HEK293 (cell line): ENCODE measurements around the gene PPP1R27.

Experiments used
- CTCF ChIA-PET: fragments of 350-600 bp; formaldehyde crosslinking; extraction: SDS; loops from one replicate; lab custom pipeline; 2021; ENCODE audit warnings: antibody characterized with exemption; lab: Yijun Ruan, JAX
- POLR2A ChIA-PET: fragments of 300-600 bp; formaldehyde crosslinking; extraction: SDS; loops from one replicate; lab custom pipeline; 2020; ENCODE audit warnings: antibody characterized with exemption, inconsistent platforms; lab: Yijun Ruan, JAX
- H3K27ac ChIP-seq: fragments of 200-500 bp; sonication (Bioruptor generic); 2 replicates; pipeline ENCODE4 v1.5.1; 2014; ENCODE audit warnings: low read depth, low read length, control low read depth, inconsistent platforms; ENCODE audit errors: extremely low read depth
- H3K36me3 ChIP-seq, 2 experiments: fragments of 200-500 bp in 1 of 2; sonication (Bioruptor generic) in 1 of 2; 1 replicate in 1 of 2; 2 replicates in 1 of 2; pipeline ENCODE4 v1.5.1; 2014 to 2017; ENCODE audit warnings: inconsistent platforms in 2 of 2, low read length in 2 of 2; ENCODE audit not compliant: control insufficient read depth in 2 of 2, insufficient read depth in 1 of 2
- H3K4me1 ChIP-seq: fragments of 200-500 bp; sonication (Bioruptor generic); 2 replicates; pipeline ENCODE4 v1.5.1; 2014; ENCODE audit warnings: mild to moderate bottlenecking, low read length, inconsistent platforms; ENCODE audit not compliant: control insufficient read depth, insufficient read depth
- H3K4me3 ChIP-seq: 2 replicates; pipeline ENCODE4 v1.5.1; 2011; ENCODE audit warnings: low read depth, mild to moderate bottlenecking, control low read depth, low read length, moderate library complexity
- H3K9me3 ChIP-seq: fragments of 200-500 bp; sonication (Bioruptor generic); 2 replicates; pipeline ENCODE4 v1.5.1; 2014; ENCODE audit warnings: low read depth, low read length, inconsistent platforms; ENCODE audit not compliant: control insufficient read depth, insufficient read depth
- KLF8 ChIP-seq: fragments of 450-650 bp; formaldehyde crosslinking; IDR thresholded peaks from 2 replicates; pipeline ENCODE4 v1.5.1; 2016; ENCODE audit warnings: missing biosample characterization, missing genetic modification characterization
- MEIS1 ChIP-seq: sonication (generic); formaldehyde crosslinking; IDR thresholded peaks from 2 replicates; pipeline ENCODE4 v1.8.1; 2022; ENCODE audit warnings: missing genetic modification reagents, mild to moderate bottlenecking, borderline replicate concordance
- OVOL3 ChIP-seq: fragments of 450-650 bp; formaldehyde crosslinking; IDR thresholded peaks from 2 replicates; pipeline ENCODE4 v1.5.1; 2016; ENCODE audit warnings: missing biosample characterization, missing genetic modification characterization
- ZBTB8A ChIP-seq: fragments of 450-650 bp; formaldehyde crosslinking; IDR thresholded peaks from 2 replicates; pipeline ENCODE4 v1.5.1; 2016; ENCODE audit warnings: missing biosample characterization, missing genetic modification characterization
- ZNF10 ChIP-seq: fragments of 450-650 bp; formaldehyde crosslinking; IDR thresholded peaks from 2 replicates; pipeline ENCODE4 v1.5.1; 2017; ENCODE audit warnings: missing biosample characterization, missing genetic modification characterization
- ZNF223 ChIP-seq: fragments of 450-650 bp; formaldehyde crosslinking; IDR thresholded peaks from 2 replicates; pipeline ENCODE4 v1.5.1; 2016; ENCODE audit warnings: missing biosample characterization, missing genetic modification characterization
- ZNF585B ChIP-seq: fragments of 450-650 bp; formaldehyde crosslinking; IDR thresholded peaks from 2 replicates; pipeline ENCODE4 v1.5.1; 2016; ENCODE audit warnings: missing biosample characterization, missing genetic modification characterization
- ZNF600 ChIP-seq: fragments of 450-650 bp; formaldehyde crosslinking; IDR thresholded peaks from 2 replicates; pipeline ENCODE4 v1.5.1; 2016; ENCODE audit warnings: missing biosample characterization, missing genetic modification characterization
- ZNF623 ChIP-seq: fragments of 450-650 bp; formaldehyde crosslinking; IDR thresholded peaks from 2 replicates; pipeline ENCODE4 v1.5.1; 2016; ENCODE audit warnings: missing biosample characterization, missing genetic modification characterization
- ZNF664 ChIP-seq: fragments of 450-650 bp; formaldehyde crosslinking; IDR thresholded peaks from 2 replicates; pipeline ENCODE4 v1.5.1; 2016; ENCODE audit warnings: missing biosample characterization, missing genetic modification characterization
- ZNF785 ChIP-seq: fragments of 450-650 bp; formaldehyde crosslinking; IDR thresholded peaks from 2 replicates; pipeline ENCODE4 v1.5.1; 2016; ENCODE audit warnings: missing biosample characterization, missing genetic modification characterization
- TF ChIP-seq, protein P1 (sequence below): fragments of 450-650 bp; formaldehyde crosslinking; IDR thresholded peaks from 2 replicates; pipeline ENCODE4 v1.5.1; 2016; ENCODE audit warnings: missing biosample characterization, missing genetic modification characterization
- TF ChIP-seq, protein P2 (sequence below): fragments of 450-650 bp; formaldehyde crosslinking; IDR thresholded peaks from 2 replicates; pipeline ENCODE4 v1.5.1; 2016; ENCODE audit warnings: missing biosample characterization, missing genetic modification characterization
- TF ChIP-seq, protein P3 (sequence below): fragments of 450-650 bp; formaldehyde crosslinking; IDR thresholded peaks from 2 replicates; pipeline ENCODE4 v1.5.1; 2017; ENCODE audit warnings: missing biosample characterization, missing genetic modification characterization
- TF ChIP-seq, protein P4 (sequence below): fragments of 450-650 bp; formaldehyde crosslinking; IDR thresholded peaks from 2 replicates; pipeline ENCODE4 v1.5.1; 2016; ENCODE audit warnings: missing biosample characterization, missing genetic modification characterization, low read depth

Gene PPP1R27

DNA sequence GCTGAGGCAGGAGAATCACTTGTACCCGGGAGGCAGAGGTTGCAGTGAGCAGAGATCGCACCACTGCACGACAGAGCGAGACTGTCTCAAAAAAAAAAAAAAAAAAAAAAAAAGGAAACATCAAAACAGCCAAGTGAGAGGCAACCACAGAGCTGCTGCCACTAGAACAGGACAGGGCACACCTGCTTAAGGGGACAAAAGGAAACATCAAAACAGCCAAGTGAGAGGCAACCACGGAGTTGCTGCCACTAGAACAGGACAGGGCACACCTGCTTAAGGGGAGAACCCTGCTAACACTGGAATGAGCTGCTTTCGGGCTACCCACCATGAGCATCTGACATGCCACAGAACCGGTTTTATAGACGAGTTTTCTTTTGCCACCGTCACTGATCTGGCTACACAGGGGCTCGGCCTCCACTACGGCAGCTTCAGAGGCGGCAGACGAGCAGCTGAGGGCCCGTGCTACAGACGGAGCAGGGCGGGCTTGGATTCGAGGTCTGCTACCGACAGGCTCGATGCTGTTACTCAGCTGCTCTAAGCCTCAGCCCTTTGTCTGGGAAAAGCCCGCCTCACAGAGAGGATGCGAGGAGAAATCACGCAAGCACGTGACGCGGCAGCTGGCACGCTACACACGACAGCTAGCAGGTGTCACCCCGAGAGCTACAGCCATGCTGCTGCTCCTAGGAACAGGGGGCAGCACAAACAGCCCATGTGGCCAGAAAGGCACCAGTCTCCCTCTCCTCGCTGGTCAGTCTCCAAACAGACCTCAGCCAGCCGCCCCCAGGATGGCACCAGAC lies 23.5 kb upstream of the PPP1R27 start:
- H3K36me3 ChIP-seq, result peaks cover 52 to 73% of the 10 kb centered on the region in 2 experiments
- TF ChIP-seq, protein P1, sequence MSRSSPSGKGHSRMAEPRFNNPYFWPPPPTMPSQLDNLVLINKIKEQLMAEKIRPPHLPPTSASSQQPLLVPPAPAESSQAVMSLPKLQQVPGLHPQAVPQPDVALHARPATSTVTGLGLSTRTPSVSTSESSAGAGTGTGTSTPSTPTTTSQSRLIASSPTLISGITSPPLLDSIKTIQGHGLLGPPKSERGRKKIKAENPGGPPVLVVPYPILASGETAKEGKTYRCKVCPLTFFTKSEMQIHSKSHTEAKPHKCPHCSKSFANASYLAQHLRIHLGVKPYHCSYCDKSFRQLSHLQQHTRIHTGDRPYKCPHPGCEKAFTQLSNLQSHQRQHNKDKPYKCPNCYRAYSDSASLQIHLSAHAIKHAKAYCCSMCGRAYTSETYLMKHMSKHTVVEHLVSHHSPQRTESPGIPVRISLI (tag by site-specific recombination), result no peak; the same call in 1 of the 2 replicates
- peak; percentile 95 for TF ChIP-seq ZNF585B (tag by site-specific recombination)
- H3K4me1 ChIP-seq, result peaks cover 7% of the 10 kb centered on the region
- no peak overlapping the region for H3K27ac ChIP-seq
- H3K4me3 ChIP-seq, result no peak overlapping the region
- ChIA-PET CTCF (interaction anchor here (1.1 kb wide), 1 partner anchor 146 kb away, joined by 3 read pairs; no protein-coding TSS in a partner anchor), POLR2A (interaction anchor here (1.1 kb wide), 1 partner anchor 15 kb away, joined by 3 read pairs; no protein-coding TSS in a partner anchor)
- no peaks in the 10 kb centered on the region for H3K9me3 ChIP-seq

DNA sequence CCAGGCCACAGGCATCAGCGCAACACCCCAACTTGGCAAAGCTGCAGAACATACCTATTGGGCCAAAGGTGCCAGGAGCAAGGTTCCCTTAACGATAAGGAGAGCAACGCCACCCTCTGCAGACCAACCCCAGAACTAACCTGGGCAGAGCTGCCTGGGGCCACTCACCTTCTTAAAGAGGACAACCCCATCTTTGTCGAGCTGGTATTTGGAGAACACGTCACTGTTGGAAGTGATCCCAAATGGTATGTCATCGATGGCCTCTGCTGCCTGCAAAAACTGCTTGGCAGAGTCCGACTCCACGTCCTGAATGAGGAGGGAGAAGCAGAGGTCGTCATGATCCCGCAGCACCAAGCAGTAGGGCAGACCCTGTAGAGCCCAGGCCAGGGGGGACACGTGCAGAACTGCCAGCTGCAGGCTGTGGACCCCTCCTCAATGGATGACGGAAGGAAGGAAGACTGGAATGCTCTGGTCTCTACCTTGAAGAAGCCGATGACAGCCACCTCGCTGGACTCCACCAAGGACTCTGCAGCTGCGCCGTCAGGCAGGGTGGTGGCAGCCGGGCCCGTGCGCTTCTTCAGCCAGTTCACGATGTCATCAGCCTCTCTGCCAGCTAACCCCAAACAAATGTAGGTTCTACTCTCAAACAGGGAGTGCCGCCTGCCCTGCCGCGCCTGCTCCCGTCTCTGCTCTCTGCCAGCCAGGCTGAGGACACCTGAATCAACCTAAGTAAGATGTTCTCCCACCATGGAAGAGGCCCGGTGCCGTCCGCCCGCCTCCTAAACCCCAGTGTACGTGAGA lies 20.3 kb upstream of the PPP1R27 start:
- Histone ChIP-seq H3K4me1 (peaks cover 3% of the 10 kb centered on the region; the same call in 1 of the 2 replicates), H3K27ac (no peak overlapping the region), H3K9me3 (no peaks in the 10 kb centered on the region), H3K36me3 (peaks cover 68 to 94% of the 10 kb centered on the region in 2 experiments), H3K4me3 (no peak overlapping the region)
- ChIA-PET POLR2A (interaction anchor here (0.6 to 2.0 kb wide), 10 partner anchors 11 to 240 kb away, joined by 3 to 9 read pairs (median 3); partner anchors contain the start of genes DCXR, MCRIP1 and PPP1R27), CTCF (interaction anchor here (0.6 to 1.2 kb wide), 6 partner anchors 15 to 149 kb away, joined by 3 to 5 read pairs (median 4); partner anchors contain the start of gene MCRIP1)
- TF ChIP-seq ZNF600, result peak; percentile 11; the same call in 1 of the 2 replicates
- TF ChIP-seq ZNF223, result no peak

DNA sequence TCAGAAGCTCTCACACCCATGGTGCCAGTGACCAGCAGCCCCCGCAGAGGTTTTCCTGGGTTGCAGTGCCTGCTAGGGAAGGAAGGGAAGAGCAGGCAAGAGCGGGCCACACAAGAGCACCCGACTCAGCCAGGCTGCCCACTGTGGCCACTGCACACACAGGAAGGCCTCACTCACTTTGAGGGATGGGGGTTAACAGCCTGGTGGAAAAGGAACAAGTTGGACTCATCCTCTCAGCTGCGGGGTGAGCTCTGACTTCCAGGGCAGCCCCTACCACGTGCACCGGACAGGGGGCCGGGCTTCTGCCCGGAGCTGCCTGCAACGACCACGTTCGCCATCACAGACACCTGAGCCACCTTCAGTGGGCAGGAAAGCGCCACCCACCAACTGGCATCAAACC lies 17.4 kb upstream of the PPP1R27 start:
- CTCF ChIA-PET, result interaction anchor here (0.6 to 1.1 kb wide), 2 partner anchors 11 to 228 kb away, joined by 4 read pairs; no protein-coding TSS in a partner anchor
- POLR2A ChIA-PET, result interaction anchor here (1.7 kb wide), 1 partner anchor 10 kb away, joined by 5 read pairs; no protein-coding TSS in a partner anchor
- Histone ChIP-seq H3K36me3 (peaks cover 79 to 86% of the 10 kb centered on the region in 2 experiments), H3K27ac (no peak overlapping the region), H3K9me3 (no peaks in the 10 kb centered on the region), H3K4me3 (no peak overlapping the region), H3K4me1 (no peaks in the 10 kb centered on the region)
- TF ChIP-seq, protein P2, sequence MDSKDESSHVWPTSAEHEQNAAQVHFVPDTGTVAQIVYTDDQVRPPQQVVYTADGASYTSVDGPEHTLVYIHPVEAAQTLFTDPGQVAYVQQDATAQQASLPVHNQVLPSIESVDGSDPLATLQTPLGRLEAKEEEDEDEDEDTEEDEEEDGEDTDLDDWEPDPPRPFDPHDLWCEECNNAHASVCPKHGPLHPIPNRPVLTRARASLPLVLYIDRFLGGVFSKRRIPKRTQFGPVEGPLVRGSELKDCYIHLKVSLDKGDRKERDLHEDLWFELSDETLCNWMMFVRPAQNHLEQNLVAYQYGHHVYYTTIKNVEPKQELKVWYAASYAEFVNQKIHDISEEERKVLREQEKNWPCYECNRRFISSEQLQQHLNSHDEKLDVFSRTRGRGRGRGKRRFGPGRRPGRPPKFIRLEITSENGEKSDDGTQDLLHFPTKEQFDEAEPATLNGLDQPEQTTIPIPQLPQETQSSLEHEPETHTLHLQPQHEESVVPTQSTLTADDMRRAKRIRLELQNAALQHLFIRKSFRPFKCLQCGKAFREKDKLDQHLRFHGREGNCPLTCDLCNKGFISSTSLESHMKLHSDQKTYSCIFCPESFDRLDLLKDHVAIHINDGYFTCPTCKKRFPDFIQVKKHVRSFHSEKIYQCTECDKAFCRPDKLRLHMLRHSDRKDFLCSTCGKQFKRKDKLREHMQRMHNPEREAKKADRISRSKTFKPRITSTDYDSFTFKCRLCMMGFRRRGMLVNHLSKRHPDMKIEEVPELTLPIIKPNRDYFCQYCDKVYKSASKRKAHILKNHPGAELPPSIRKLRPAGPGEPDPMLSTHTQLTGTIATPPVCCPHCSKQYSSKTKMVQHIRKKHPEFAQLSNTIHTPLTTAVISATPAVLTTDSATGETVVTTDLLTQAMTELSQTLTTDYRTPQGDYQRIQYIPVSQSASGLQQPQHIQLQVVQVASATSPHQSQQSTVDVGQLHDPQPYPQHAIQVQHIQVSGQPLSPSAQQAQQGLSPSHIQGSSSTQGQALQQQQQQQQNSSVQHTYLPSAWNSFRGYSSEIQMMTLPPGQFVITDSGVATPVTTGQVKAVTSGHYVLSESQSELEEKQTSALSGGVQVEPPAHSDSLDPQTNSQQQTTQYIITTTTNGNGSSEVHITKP (tag by site-specific recombination), result 0 out of 2 replicates have a peak, but pooled peaks have one; percentile 19
- TF ChIP-seq ZNF623 (tag by site-specific recombination), result no peak

DNA sequence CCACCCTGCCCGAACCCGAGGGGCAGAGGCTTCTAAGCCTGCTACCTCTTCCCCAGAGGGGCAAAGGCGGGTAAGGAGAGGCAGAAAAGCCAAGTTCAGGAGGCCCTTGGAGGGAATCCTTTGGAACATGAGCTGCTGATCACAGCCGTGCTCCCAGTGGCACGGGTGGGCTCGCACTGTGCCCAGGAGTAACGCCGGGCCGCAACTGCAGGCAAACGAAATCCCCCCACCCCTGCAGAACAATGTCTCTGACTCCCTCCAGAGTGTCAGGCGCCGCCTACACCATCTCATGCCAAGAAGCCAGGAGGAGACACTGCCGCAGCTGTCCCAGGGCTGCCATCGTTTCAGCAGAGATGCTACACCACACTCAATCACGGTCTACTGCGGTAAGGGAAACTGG lies 16.6 kb upstream of the PPP1R27 start:
- Histone ChIP-seq H3K36me3 (peaks cover 75 to 86% of the 10 kb centered on the region in 2 experiments), H3K4me1 (no peaks in the 10 kb centered on the region), H3K9me3 (no peaks in the 10 kb centered on the region), H3K4me3 (no peak overlapping the region), H3K27ac (peak overlapping the region; percentile 31; the same call in 1 of the 2 replicates)
- ChIA-PET POLR2A (interaction anchor here (1.7 kb wide), 1 partner anchor 10 kb away, joined by 5 read pairs; no protein-coding TSS in a partner anchor), CTCF (interaction anchor here (0.7 to 1.1 kb wide), 2 partner anchors 199 to 229 kb away, joined by 4 read pairs; no protein-coding TSS in a partner anchor)
- TF ChIP-seq KLF8 (tag by site-specific recombination) (no peak), ZNF664 (no peak), OVOL3 (tag by site-specific recombination) (no peak), ZNF785 (tag by site-specific recombination) (no peak), ZBTB8A (no peak), MEIS1 (CRISPR knock-in tag) (no peak), ZNF10 (tag by site-specific recombination) (no peak)
- TF ChIP-seq, protein P3, sequence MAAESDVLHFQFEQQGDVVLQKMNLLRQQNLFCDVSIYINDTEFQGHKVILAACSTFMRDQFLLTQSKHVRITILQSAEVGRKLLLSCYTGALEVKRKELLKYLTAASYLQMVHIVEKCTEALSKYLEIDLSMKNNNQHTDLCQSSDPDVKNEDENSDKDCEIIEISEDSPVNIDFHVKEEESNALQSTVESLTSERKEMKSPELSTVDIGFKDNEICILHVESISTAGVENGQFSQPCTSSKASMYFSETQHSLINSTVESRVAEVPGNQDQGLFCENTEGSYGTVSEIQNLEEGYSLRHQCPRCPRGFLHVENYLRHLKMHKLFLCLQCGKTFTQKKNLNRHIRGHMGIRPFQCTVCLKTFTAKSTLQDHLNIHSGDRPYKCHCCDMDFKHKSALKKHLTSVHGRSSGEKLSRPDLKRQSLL, result no peak
- TF ChIP-seq, protein P4, sequence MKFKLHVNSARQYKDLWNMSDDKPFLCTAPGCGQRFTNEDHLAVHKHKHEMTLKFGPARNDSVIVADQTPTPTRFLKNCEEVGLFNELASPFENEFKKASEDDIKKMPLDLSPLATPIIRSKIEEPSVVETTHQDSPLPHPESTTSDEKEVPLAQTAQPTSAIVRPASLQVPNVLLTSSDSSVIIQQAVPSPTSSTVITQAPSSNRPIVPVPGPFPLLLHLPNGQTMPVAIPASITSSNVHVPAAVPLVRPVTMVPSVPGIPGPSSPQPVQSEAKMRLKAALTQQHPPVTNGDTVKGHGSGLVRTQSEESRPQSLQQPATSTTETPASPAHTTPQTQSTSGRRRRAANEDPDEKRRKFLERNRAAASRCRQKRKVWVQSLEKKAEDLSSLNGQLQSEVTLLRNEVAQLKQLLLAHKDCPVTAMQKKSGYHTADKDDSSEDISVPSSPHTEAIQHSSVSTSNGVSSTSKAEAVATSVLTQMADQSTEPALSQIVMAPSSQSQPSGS, result no peak
